Naive B cell (primary cell): ENCODE measurements around the gene TRPV4. TPM values are rescaled to one million over a fixed set of nuclear protein-coding genes. Genes with fewer than 3 reads are reported as not detected.

ENCODE experiments used
- ATAC-seq, 2 donors: fragments of 150-1000 bp; cut with Tn5 transposase; 2 replicates each; pipeline ENCODE4 v1.10.0; 2021; ENCODE audit warnings: low read depth in 2 of 2, mild to moderate bottlenecking in 2 of 2, moderate library complexity in 2 of 2
- DNase-seq: peaks from one replicate; pipeline ENCODE4 v3.0.0; 2022
- H3K27ac Mint-ChIP-seq, 6 donors: one replicate each; pipeline ENCODE4 v1.8.0; 2020 to 2022; ENCODE audit warnings: mild to moderate bottlenecking in 6 of 6, mixed read lengths in 6 of 6, moderate library complexity in 5 of 6, inconsistent platforms in 2 of 6
- H3K27me3 Mint-ChIP-seq, 3 donors: one replicate each; pipeline ENCODE4 v1.8.0; 2021 to 2022; ENCODE audit warnings: mixed read lengths in 3 of 3, mild to moderate bottlenecking in 1 of 3
- H3K36me3 Mint-ChIP-seq, 2 donors: one replicate each; pipeline ENCODE4 v1.8.0; 2020 to 2022; ENCODE audit warnings: mixed read lengths in 2 of 2, inconsistent platforms in 1 of 2, mild to moderate bottlenecking in 1 of 2
- H3K4me1 Mint-ChIP-seq, 3 donors: one replicate each; pipeline ENCODE4 v1.8.0; 2020 to 2022; ENCODE audit warnings: mixed read lengths in 3 of 3, inconsistent platforms in 1 of 3, mild to moderate bottlenecking in 1 of 3, moderate library complexity in 1 of 3
- H3K4me3 Mint-ChIP-seq, 8 donors: one replicate each; pipeline ENCODE4 v1.8.0; 2020 to 2022; ENCODE audit warnings: mild to moderate bottlenecking in 8 of 8, mixed read lengths in 8 of 8, moderate library complexity in 8 of 8, inconsistent platforms in 2 of 8
- H3K9me3 Mint-ChIP-seq, 7 donors: one replicate each; pipeline ENCODE4 v1.8.0; 2020 to 2022; ENCODE audit warnings: mixed read lengths in 7 of 7, mild to moderate bottlenecking in 5 of 7, inconsistent platforms in 2 of 7, moderate library complexity in 1 of 7
- polyA plus RNA-seq, 6 donors: library from polyadenylated mRNA; unstranded; fragments of 300-500 nt; fragmentation: Illumina TruSeq; gene quantifications; one replicate each; pipeline ENCODE4 v1.2.3, GENCODE V29; 2021; ENCODE audit warnings: low read depth in 6 of 6

Gene TRPV4
- polyA plus RNA-seq, 6 donors from 2014 or later: not detected

- ATAC-seq (no peak), DNase-seq (no peak)
- H3K9me3 Mint-ChIP-seq: no peaks in the 10 kb centered on the region
- peaks cover 0 to 9% (median 6%) of the 10 kb centered on the region in 3 donors for H3K4me1 Mint-ChIP-seq
- H3K27ac Mint-ChIP-seq: peak overlapping the region in 2 of 6 donors; percentile 30 to 42
- no peak overlapping the region for H3K4me3 Mint-ChIP-seq
- no peaks in the 10 kb centered on the region for H3K27me3 Mint-ChIP-seq
- peaks cover 0 to 9% of the 10 kb centered on the region in 2 donors for H3K36me3 Mint-ChIP-seq
Observed at GRCh38 chr12:109847142-109847735, 14.0 kb upstream of the TRPV4 start.

GRCh38 chr12:109845824-109846205 is 12.6 kb upstream of the TRPV4 start:
- no peak for DNase-seq
- Mint-ChIP-seq H3K9me3 (no peaks in the 10 kb centered on the region), H3K27ac (peak overlapping the region in 2 of 6 donors; percentile 44 to 59), H3K4me1 (peaks cover 0 to 9% (median 6%) of the 10 kb centered on the region in 3 donors), H3K4me3 (peak overlapping the region in 1 of 8 donors; percentile 85), H3K27me3 (no peaks in the 10 kb centered on the region), H3K36me3 (peaks cover 0 to 5% of the 10 kb centered on the region in 2 donors)
- no peak for ATAC-seq

GRCh38 chr12:109844983-109845823 is 12.0 kb upstream of the TRPV4 start:
- peak; percentile 93 to 96 for ATAC-seq

GRCh38 chr12:109844091-109844490 is 10.9 kb upstream of the TRPV4 start:
- Mint-ChIP-seq H3K4me1 (peaks cover 0 to 9% (median 6%) of the 10 kb centered on the region in 3 donors), H3K4me3 (peak overlapping the region in 1 of 8 donors; percentile 20)

More at GRCh38 chr12:109844983-109845823, 12.0 kb upstream of the TRPV4 start:
- Mint-ChIP-seq H3K36me3 (peaks cover 0 to 4% of the 10 kb centered on the region in 2 donors), H3K4me1 (peaks cover 0 to 9% (median 6%) of the 10 kb centered on the region in 3 donors), H3K27me3 (no peaks in the 10 kb centered on the region), H3K9me3 (no peaks in the 10 kb centered on the region), H3K4me3 (peak overlapping the region in 5 of 8 donors; percentile 16 to 85 (median 51)), H3K27ac (peak overlapping the region in 4 of 6 donors; percentile 44 to 86 (median 70))
- DNase-seq: peak; percentile 82

GRCh38 chr12:109842021-109842420 is 8.8 kb upstream of the TRPV4 start:
- ATAC-seq (no peak), DNase-seq (no peak)
- H3K36me3 Mint-ChIP-seq: no peaks in the 10 kb centered on the region
- H3K4me1 Mint-ChIP-seq: peaks cover 0 to 9% (median 4%) of the 10 kb centered on the region in 3 donors
- H3K27ac Mint-ChIP-seq: peak overlapping the region in 1 of 6 donors; percentile 59
- peaks cover 0 to 5% (median 5%) of the 10 kb centered on the region in 3 donors for H3K27me3 Mint-ChIP-seq
- H3K4me3 Mint-ChIP-seq: no peak overlapping the region
- no peaks in the 10 kb centered on the region for H3K9me3 Mint-ChIP-seq

More at GRCh38 chr12:109844091-109844490, 10.9 kb upstream of the TRPV4 start:
- Mint-ChIP-seq H3K36me3 (no peaks in the 10 kb centered on the region), H3K27me3 (peaks cover 0 to 5% (median 0%) of the 10 kb centered on the region in 3 donors), H3K27ac (no peak overlapping the region), H3K9me3 (no peaks in the 10 kb centered on the region)
- ATAC-seq (no peak), DNase-seq (no peak)

- Mint-ChIP-seq H3K4me3 (no peak overlapping the region), H3K9me3 (no peaks in the 10 kb centered on the region), H3K27me3 (peaks cover 0 to 5% (median 5%) of the 10 kb centered on the region in 3 donors), H3K36me3 (no peaks in the 10 kb centered on the region), H3K4me1 (peaks cover 0 to 9% (median 4%) of the 10 kb centered on the region in 3 donors), H3K27ac (peak overlapping the region in 1 of 6 donors; percentile 74)
- no peak for ATAC-seq
- DNase-seq: no peak
Observed at GRCh38 chr12:109841356-109841755, 8.2 kb upstream of the TRPV4 start.

- no peaks in the 10 kb centered on the region for H3K36me3 Mint-ChIP-seq
- peaks cover 0 to 9% (median 2%) of the 10 kb centered on the region in 3 donors for H3K4me1 Mint-ChIP-seq
- no peak for DNase-seq
- ATAC-seq: no peak
- no peak overlapping the region for H3K27ac Mint-ChIP-seq
- H3K9me3 Mint-ChIP-seq: no peaks in the 10 kb centered on the region
- peaks cover 0 to 9% (median 7%) of the 10 kb centered on the region in 3 donors for H3K27me3 Mint-ChIP-seq
- H3K4me3 Mint-ChIP-seq: no peak overlapping the region
Observed at GRCh38 chr12:109840305-109841074, 7.3 kb upstream of the TRPV4 start.

GRCh38 chr12:109839444-109839843 is 6.2 kb upstream of the TRPV4 start:
- H3K4me1 Mint-ChIP-seq: peaks cover 0 to 1% (median 0%) of the 10 kb centered on the region in 3 donors
- no peaks in the 10 kb centered on the region for H3K36me3 Mint-ChIP-seq
- no peaks in the 10 kb centered on the region for H3K9me3 Mint-ChIP-seq
- H3K27me3 Mint-ChIP-seq: peaks cover 3 to 20% (median 18%) of the 10 kb centered on the region in 3 donors
- ATAC-seq (no peak), DNase-seq (no peak)
- H3K27ac Mint-ChIP-seq: no peak overlapping the region
- H3K4me3 Mint-ChIP-seq: no peak overlapping the region

- no peak for DNase-seq
- Mint-ChIP-seq H3K4me3 (no peak overlapping the region), H3K4me1 (peaks cover 0 to 4% (median 3%) of the 10 kb centered on the region in 3 donors), H3K9me3 (peaks cover 0 to under 1% (median 0%) of the 10 kb centered on the region in 7 donors), H3K36me3 (no peaks in the 10 kb centered on the region), H3K27me3 (peaks cover 12 to 43% (median 32%) of the 10 kb centered on the region in 3 donors), H3K27ac (no peak overlapping the region)
- no peak for ATAC-seq
Observed at GRCh38 chr12:109836916-109837315, 3.7 kb upstream of the TRPV4 start.

- peaks cover 23 to 54% (median 43%) of the 10 kb centered on the region in 3 donors for H3K27me3 Mint-ChIP-seq
- H3K27ac Mint-ChIP-seq: no peak overlapping the region
Observed at GRCh38 chr12:109835827-109836226, 2.6 kb upstream of the TRPV4 start.

GRCh38 chr12:109832541-109833306 is 474 bp downstream of the TRPV4 start:
- H3K27ac Mint-ChIP-seq: no peak overlapping the region
- H3K4me3 Mint-ChIP-seq: no peak overlapping the region
- no peak for DNase-seq
- H3K27me3 Mint-ChIP-seq: peaks cover 35 to 51% (median 50%) of the 10 kb centered on the region in 3 donors
- no peak for ATAC-seq
- H3K9me3 Mint-ChIP-seq: peaks cover 0 to 2% (median 0%) of the 10 kb centered on the region in 7 donors
- H3K36me3 Mint-ChIP-seq: no peaks in the 10 kb centered on the region
- peaks cover 0 to 4% (median 3%) of the 10 kb centered on the region in 3 donors for H3K4me1 Mint-ChIP-seq

More at GRCh38 chr12:109835827-109836226, 2.6 kb upstream of the TRPV4 start:
- H3K36me3 Mint-ChIP-seq: no peaks in the 10 kb centered on the region
- DNase-seq (no peak), ATAC-seq (no peak)
- peaks cover 0 to 2% (median 0%) of the 10 kb centered on the region in 7 donors for H3K9me3 Mint-ChIP-seq
- no peak overlapping the region for H3K4me3 Mint-ChIP-seq
- peaks cover 0 to 4% (median 3%) of the 10 kb centered on the region in 3 donors for H3K4me1 Mint-ChIP-seq

GRCh38 chr12:109831929-109832328 is 1.3 kb downstream of the TRPV4 start:
- no peak for ATAC-seq
- peaks cover 39 to 57% (median 56%) of the 10 kb centered on the region in 3 donors for H3K27me3 Mint-ChIP-seq

More at GRCh38 chr12:109831929-109832328, 1.3 kb downstream of the TRPV4 start:
- no peaks in the 10 kb centered on the region for H3K36me3 Mint-ChIP-seq
- peaks cover 0 to 2% (median 0%) of the 10 kb centered on the region in 7 donors for H3K9me3 Mint-ChIP-seq
- peaks cover 0 to 4% (median 3%) of the 10 kb centered on the region in 3 donors for H3K4me1 Mint-ChIP-seq
- H3K4me3 Mint-ChIP-seq: no peak overlapping the region
- DNase-seq: no peak
- no peak overlapping the region for H3K27ac Mint-ChIP-seq
